ENCODE data around the gene OIP5. TPM values are rescaled to one million over a fixed set of nuclear protein-coding genes. Genes with fewer than 3 reads are reported as not detected.
A peak's percentile ranks its signal among the peaks of the same experiment; 100 is the strongest.

The OIP5 gene
- polyA plus RNA-seq (2012; ENCODE audit: low read depth, missing spikeins) = 14.7 TPM

DNA sequence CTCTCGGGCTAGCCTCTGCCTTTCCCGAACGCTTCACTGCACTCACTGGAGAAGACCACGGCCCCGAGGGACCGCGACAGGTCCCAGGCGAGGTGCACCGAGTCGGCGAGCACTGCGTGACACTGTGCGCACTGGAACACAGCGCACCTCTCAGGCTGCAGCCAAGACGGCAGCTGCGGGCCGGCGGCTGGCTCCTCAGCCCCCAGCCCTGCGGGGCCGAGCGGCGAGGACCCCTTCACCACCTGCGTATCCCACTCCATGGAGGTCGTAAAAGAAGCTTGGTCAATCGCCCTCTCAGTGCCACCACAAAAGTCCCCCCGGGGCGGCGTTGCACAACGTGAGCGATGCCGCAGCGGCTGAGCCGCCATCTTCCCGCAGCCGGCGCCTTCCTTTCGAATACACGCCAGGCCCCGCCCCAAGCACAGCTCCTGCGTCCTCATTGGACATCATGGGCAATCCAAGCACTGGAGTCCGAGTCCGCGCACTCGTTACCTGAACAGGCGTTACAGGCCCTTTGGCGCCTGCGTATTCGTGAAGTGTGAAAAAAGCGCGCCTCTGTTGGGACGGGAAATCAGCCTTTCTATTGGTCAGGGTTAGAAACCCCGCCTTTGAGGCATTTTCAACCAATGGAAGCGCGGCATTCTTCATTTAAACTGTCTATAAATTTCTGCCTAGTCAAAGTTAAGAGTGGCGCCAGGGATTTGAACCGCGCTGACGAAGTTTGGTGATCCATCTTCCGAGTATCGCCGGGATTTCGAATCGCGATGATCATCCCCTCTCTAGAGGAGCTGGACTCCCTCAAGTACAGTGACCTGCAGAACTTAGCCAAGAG lies at the start of gene OIP5, which contains the start of gene NUSAP1:
Gene OIP5 (minus strand): TSS at position 398 of the 832 bp plus-strand sequence. CDS start 30 bp downstream, at position 368.
Gene NUSAP1 (plus strand): TSS at position 688 of the 832 bp plus-strand sequence. CDS start 77 bp downstream, at position 765.
- DNase-seq (ENCODE audit: insufficient read length, low spot score) (peak; percentile 95), FAIRE-seq (peak; percentile 98)
- TF ChIP-seq TAF1 (IDR thresholded peaks at IDR 0.05; ENCODE audit: low read depth, low read length) (peak; percentile 72), POLR2A (IDR thresholded peaks at IDR 0.05; ENCODE audit: low read depth, low read length) (peak; percentile 89), POLR2AphosphoS5 (IDR thresholded peaks at IDR 0.05; ENCODE audit: low read depth, low read length) (peak; percentile 78; the same call in 1 of the 2 replicates), SPI1 (IDR thresholded peaks at IDR 0.05; ENCODE audit: low read depth, low read length) (no peak), PAX5 (IDR thresholded peaks at IDR 0.05; ENCODE audit: insufficient read depth, low read length, severe bottlenecking) (no peak), POU2F2 (IDR thresholded peaks at IDR 0.05; ENCODE audit: low read depth, low read length) (peak; percentile 38; the same call in 1 of the 2 replicates)

GRCh38 chr15:41377978-41378377 lies 45.6 kb upstream of the OIP5 start:
- TF ChIP-seq PAX5 (IDR thresholded peaks at IDR 0.05; ENCODE audit: insufficient read depth, low read length, severe bottlenecking) (no peak), POU2F2 (IDR thresholded peaks at IDR 0.05; ENCODE audit: low read depth, low read length) (no peak), SPI1 (IDR thresholded peaks at IDR 0.05; ENCODE audit: low read depth, low read length) (no peak), TAF1 (IDR thresholded peaks at IDR 0.05; ENCODE audit: low read depth, low read length) (no peak)
- FAIRE-seq = no peak
- no peak for DNase-seq (ENCODE audit: insufficient read length, low spot score)

GRCh38 chr15:41367418-41367817 lies 35.0 kb upstream of the OIP5 start:
- DNase-seq (ENCODE audit: insufficient read length, low spot score) (no peak), FAIRE-seq (no peak)

DNA sequence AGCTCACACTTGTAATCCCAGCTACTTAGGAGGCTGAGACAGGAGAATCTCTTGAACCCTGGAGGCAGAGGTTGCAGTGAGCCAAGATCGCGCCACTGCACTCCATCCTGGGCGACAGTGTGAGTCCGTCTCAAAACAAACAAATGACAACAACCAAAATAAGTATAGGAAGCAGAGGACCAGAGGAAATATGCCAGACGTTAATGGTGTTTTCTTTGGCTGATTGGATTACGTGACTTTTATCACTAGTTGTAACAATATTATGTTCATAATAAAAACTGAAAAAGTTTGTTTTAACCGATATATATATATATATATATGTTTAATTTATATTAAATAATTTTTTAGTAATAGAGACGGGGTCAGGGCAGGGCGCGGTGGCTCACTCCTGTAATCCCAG lies 22.0 kb upstream of the OIP5 start:
- FAIRE-seq (no peak), DNase-seq (ENCODE audit: insufficient read length, low spot score) (no peak)
- TF ChIP-seq TAF1 (IDR thresholded peaks at IDR 0.05; ENCODE audit: low read depth, low read length) = no peak
- no peak for TF ChIP-seq SPI1 (IDR thresholded peaks at IDR 0.05; ENCODE audit: low read depth, low read length)

More at GRCh38 chr15:41367418-41367817, 35.0 kb upstream of the OIP5 start:
- no peak for TF ChIP-seq POLR2A (IDR thresholded peaks at IDR 0.05; ENCODE audit: low read depth, low read length)
- TF ChIP-seq POU2F2 (IDR thresholded peaks at IDR 0.05; ENCODE audit: low read depth, low read length) = no peak
- TF ChIP-seq POLR2AphosphoS5 (IDR thresholded peaks at IDR 0.05; ENCODE audit: low read depth, low read length) = no peak
- no peak for TF ChIP-seq SPI1 (IDR thresholded peaks at IDR 0.05; ENCODE audit: low read depth, low read length)
- TF ChIP-seq TAF1 (IDR thresholded peaks at IDR 0.05; ENCODE audit: low read depth, low read length) = no peak
- no peak for TF ChIP-seq PAX5 (IDR thresholded peaks at IDR 0.05; ENCODE audit: insufficient read depth, low read length, severe bottlenecking)

DNA sequence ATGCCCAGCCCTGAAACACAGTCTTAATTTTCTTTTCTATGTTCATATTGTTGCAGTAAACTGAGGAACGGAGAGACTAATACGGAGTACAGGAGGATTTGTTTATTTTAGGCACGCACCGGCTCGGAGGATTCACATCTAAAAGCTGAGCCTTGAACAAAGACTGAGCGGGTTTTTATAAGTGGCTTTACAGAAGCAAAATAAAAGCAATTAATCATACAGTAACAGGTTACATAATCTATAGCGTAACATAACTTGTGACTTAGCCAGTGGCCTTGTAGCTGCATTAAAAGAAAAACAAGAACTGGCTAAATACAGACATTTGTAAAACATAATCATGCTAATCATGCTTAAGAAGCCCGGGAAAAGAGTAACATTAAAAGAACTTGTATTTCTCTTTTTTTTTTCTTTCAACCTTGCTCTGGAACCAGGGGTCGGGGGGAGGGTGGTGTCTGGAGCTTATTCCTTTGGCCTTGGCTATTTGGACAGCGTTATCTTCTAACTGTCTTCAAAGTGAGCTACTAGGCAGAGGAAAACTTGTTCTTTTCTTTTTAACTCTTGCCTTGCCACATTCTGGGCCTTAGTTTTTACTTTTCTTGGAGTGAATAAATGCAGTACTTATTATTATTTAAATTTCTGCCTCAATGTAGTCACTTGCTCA lies 17.8 kb upstream of the OIP5 start:
- DNase-seq (ENCODE audit: insufficient read length, low spot score) (no peak), FAIRE-seq (no peak)
- TF ChIP-seq TAF1 (IDR thresholded peaks at IDR 0.05; ENCODE audit: low read depth, low read length) = no peak

DNA sequence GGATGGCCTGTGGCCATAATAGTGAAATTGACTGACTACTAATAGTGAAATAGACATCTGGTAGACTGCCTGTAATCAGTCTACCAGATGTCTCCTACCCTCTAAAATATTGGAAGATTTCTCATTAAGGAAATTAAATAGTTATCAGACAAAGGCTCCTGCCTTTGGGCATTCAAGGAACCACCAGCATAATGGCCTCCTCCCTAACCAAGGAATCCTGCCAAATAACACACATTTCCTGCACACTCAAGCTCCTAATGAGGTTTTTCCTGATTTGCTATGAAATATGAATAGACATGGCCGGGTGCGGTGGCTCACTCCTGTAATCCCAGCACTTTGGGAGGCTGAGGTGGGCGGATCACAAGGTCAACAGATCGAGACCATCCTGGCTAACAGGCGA lies 14.8 kb upstream of the OIP5 start:
- FAIRE-seq (no peak), DNase-seq (ENCODE audit: insufficient read length, low spot score) (no peak)
- TF ChIP-seq SPI1 (IDR thresholded peaks at IDR 0.05; ENCODE audit: low read depth, low read length) (no peak), POU2F2 (IDR thresholded peaks at IDR 0.05; ENCODE audit: low read depth, low read length) (no peak), TAF1 (IDR thresholded peaks at IDR 0.05; ENCODE audit: low read depth, low read length) (no peak), POLR2A (IDR thresholded peaks at IDR 0.05; ENCODE audit: low read depth, low read length) (no peak), POLR2AphosphoS5 (IDR thresholded peaks at IDR 0.05; ENCODE audit: low read depth, low read length) (no peak), PAX5 (IDR thresholded peaks at IDR 0.05; ENCODE audit: insufficient read depth, low read length, severe bottlenecking) (no peak)

DNA sequence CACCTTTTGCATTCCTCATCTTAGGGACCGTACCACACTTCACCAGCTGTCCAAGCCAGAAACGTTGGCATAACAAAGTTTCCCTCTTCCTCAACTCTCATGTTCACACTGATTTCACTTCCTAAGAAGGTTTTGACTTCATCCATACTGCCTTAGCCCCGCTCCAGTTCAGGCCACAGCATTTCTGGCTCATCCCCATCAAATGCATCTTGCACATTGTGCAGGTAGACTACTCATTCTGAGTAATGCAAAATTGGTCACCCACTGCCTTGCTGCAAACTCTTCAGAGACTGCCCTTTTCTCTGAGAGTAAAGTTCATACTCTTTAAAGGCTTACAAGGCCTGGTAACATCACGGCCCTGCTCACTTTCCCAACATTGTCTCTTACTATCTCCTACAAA lies 9.1 kb upstream of the OIP5 start:
- TF ChIP-seq POLR2AphosphoS5 (IDR thresholded peaks at IDR 0.05; ENCODE audit: low read depth, low read length) (no peak), POU2F2 (IDR thresholded peaks at IDR 0.05; ENCODE audit: low read depth, low read length) (no peak), TAF1 (IDR thresholded peaks at IDR 0.05; ENCODE audit: low read depth, low read length) (no peak), PAX5 (IDR thresholded peaks at IDR 0.05; ENCODE audit: insufficient read depth, low read length, severe bottlenecking) (no peak), POLR2A (IDR thresholded peaks at IDR 0.05; ENCODE audit: low read depth, low read length) (no peak), SPI1 (IDR thresholded peaks at IDR 0.05; ENCODE audit: low read depth, low read length) (no peak)
- FAIRE-seq (no peak), DNase-seq (ENCODE audit: insufficient read length, low spot score) (no peak)

DNA sequence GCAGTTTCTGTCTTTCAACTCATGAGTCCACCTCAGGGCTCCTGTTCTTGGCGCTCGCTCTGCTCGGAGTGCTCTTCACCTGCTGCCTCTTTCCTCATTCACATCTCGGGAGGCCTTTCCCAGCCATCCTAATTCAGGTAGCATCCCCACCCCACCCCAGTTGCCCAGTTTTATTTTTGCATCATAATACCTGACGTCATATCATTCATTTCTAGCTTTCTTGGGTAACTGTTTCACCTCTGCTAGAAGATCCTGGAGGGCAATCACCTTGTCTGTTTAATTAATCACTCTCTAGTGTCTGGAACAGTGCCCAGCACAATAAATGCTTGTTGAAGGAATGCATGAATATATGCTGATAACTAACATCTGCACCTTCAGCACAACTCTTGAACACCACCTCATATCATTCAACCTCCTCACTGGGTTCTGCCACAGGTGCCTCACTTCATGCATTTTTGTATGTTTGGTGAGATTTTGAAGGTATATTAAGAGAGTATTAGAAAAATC lies 7.9 kb upstream of the OIP5 start:
- TF ChIP-seq POLR2A (IDR thresholded peaks at IDR 0.05; ENCODE audit: low read depth, low read length) (no peak), TAF1 (IDR thresholded peaks at IDR 0.05; ENCODE audit: low read depth, low read length) (no peak), POU2F2 (IDR thresholded peaks at IDR 0.05; ENCODE audit: low read depth, low read length) (no peak)
- no peak for FAIRE-seq
- DNase-seq (ENCODE audit: insufficient read length, low spot score) = no peak

DNA sequence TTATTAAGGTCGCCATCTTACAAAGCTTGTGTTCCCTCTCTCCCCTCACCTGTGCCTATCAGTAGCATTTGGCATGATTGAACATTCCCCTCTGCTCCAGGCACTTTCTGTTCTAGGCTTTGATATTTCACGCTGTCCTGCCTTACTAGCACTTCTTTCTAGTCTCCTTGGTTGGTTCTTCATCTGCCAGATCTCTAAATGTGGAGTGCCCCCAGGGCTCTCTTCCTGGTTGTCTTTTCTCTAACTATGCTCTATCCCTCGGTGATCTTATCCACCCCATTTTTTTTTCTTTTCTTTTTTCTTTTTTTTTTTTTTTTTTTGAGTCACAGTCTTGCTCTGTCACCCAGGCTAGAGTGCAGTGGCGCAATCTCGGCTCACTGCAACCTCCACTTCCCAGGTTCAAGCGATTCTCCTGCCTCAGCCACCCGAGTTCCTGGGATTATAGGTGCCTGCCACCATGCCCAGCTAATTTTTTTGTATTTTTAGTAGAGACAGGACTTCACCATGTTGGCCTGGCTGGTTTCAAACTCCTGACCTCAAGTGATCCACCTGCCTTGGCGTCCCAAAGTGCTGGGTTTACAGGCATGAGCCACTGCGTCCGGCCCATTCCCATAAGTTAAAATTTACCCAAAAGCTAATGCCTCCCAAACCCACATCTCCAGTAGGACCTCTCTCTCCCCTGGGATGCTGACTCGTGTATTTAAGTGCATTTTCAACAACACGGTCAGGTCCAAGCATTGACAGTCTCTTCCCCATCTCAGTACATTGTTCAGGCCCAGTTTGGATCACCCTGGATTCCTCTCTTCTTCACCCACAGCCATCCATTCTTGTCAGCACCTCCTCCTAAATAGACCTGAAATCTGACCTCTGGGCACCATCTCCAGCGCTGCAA lies 5.5 kb upstream of the OIP5 start:
- no peak for FAIRE-seq
- TF ChIP-seq POLR2AphosphoS5 (IDR thresholded peaks at IDR 0.05; ENCODE audit: low read depth, low read length) = no peak
- TF ChIP-seq POU2F2 (IDR thresholded peaks at IDR 0.05; ENCODE audit: low read depth, low read length) = no peak
- TF ChIP-seq TAF1 (IDR thresholded peaks at IDR 0.05; ENCODE audit: low read depth, low read length) = no peak
- TF ChIP-seq SPI1 (IDR thresholded peaks at IDR 0.05; ENCODE audit: low read depth, low read length) = no peak
- no peak for TF ChIP-seq POLR2A (IDR thresholded peaks at IDR 0.05; ENCODE audit: low read depth, low read length)
- TF ChIP-seq PAX5 (IDR thresholded peaks at IDR 0.05; ENCODE audit: insufficient read depth, low read length, severe bottlenecking) = no peak
- no peak for DNase-seq (ENCODE audit: insufficient read length, low spot score)
